H9 (cell line): ENCODE data around the gene CEACAM5. TPM values are rescaled to one million over a fixed set of nuclear protein-coding genes. Genes with fewer than 3 reads are reported as not detected.

Experiments used
- DNase-seq: peaks from one replicate; pipeline ENCODE4 v3.0.0-alpha.2; 2017
- H2AFZ ChIP-seq: one replicate; pipeline ENCODE4 v1.6.1; 2013; ENCODE audit warnings: mild to moderate bottlenecking, low read length, control low read depth, moderate library complexity
- H2AK5ac ChIP-seq: 2 replicates; pipeline ENCODE4 v1.6.1; 2013; ENCODE audit warnings: low read length, control low read depth, mixed read lengths; ENCODE audit not compliant: insufficient read length
- H2BK120ac ChIP-seq: one replicate; pipeline ENCODE4 v1.6.1; 2013; ENCODE audit warnings: low read depth, mild to moderate bottlenecking, low read length, control low read depth, inconsistent platforms; ENCODE audit not compliant: poor library complexity, severe bottlenecking
- H2BK12ac ChIP-seq: 2 replicates; pipeline ENCODE4 v1.6.1; 2013; ENCODE audit warnings: low read length, control low read depth, mixed read lengths, low read depth; ENCODE audit not compliant: insufficient read length
- H2BK15ac ChIP-seq: 2 replicates; pipeline ENCODE4 v1.6.1; 2013; ENCODE audit warnings: low read depth, low read length, control low read depth
- H2BK20ac ChIP-seq: one replicate; pipeline ENCODE4 v1.6.1; 2013; ENCODE audit warnings: low read depth, mild to moderate bottlenecking, low read length, control low read depth, inconsistent platforms; ENCODE audit not compliant: poor library complexity, severe bottlenecking
- H2BK5ac ChIP-seq: 2 replicates; pipeline ENCODE4 v1.6.1; 2013; ENCODE audit warnings: low read length, control low read depth, mixed read lengths; ENCODE audit not compliant: insufficient read length
- H3K14ac ChIP-seq: 2 replicates; pipeline ENCODE4 v1.6.1; 2013; ENCODE audit warnings: low read length, control low read depth; ENCODE audit not compliant: insufficient read depth
- H3K18ac ChIP-seq: 2 replicates; pipeline ENCODE4 v1.6.1; 2013; ENCODE audit warnings: low read depth, mild to moderate bottlenecking, mixed read lengths, low read length, control low read depth; ENCODE audit not compliant: insufficient read length
- H3K23ac ChIP-seq: 2 replicates; pipeline ENCODE4 v1.6.1; 2013; ENCODE audit warnings: low read length, control low read depth, mixed read lengths, low read depth; ENCODE audit not compliant: insufficient read length
- H3K23me2 ChIP-seq: 2 replicates; pipeline ENCODE4 v1.6.1; 2013; ENCODE audit warnings: low read depth, mild to moderate bottlenecking, mixed read lengths, low read length, control low read depth; ENCODE audit not compliant: insufficient read length, poor library complexity, severe bottlenecking
- H3K27ac ChIP-seq: 2 replicates; pipeline ENCODE4 v1.5.1; 2013; ENCODE audit warnings: low read length, control low read depth, mixed read lengths, low read depth; ENCODE audit not compliant: insufficient read length
- H3K27me3 ChIP-seq: 2 replicates; pipeline ENCODE4 v1.6.1; 2013; ENCODE audit warnings: low read length, control low read depth, inconsistent platforms; ENCODE audit not compliant: insufficient read depth
- H3K4ac ChIP-seq: 2 replicates; pipeline ENCODE4 v1.6.1; 2013; ENCODE audit warnings: low read depth, mild to moderate bottlenecking, control low read depth, inconsistent platforms, low read length, moderate library complexity
- H3K4me1 ChIP-seq: 2 replicates; pipeline ENCODE4 v1.6.1; 2013; ENCODE audit warnings: low read length, control low read depth, inconsistent platforms; ENCODE audit not compliant: insufficient read depth
- H3K4me2 ChIP-seq: 2 replicates; pipeline ENCODE4 v1.6.1; 2013; ENCODE audit warnings: low read length, control low read depth, mixed read lengths; ENCODE audit not compliant: insufficient read length, insufficient read depth
- H3K56ac ChIP-seq: 2 replicates; pipeline ENCODE4 v1.6.1; 2013; ENCODE audit warnings: low read depth, mild to moderate bottlenecking, mixed read lengths, low read length, control low read depth; ENCODE audit not compliant: insufficient read length
- H3K79me1 ChIP-seq: 2 replicates; pipeline ENCODE4 v1.6.1; 2013; ENCODE audit warnings: low read depth, mild to moderate bottlenecking, moderate library complexity, low read length, control low read depth, inconsistent platforms; ENCODE audit not compliant: insufficient read depth, poor library complexity, severe bottlenecking
- H3K79me2 ChIP-seq: 2 replicates; pipeline ENCODE4 v1.6.1; 2013; ENCODE audit warnings: low read length, control low read depth, inconsistent platforms; ENCODE audit not compliant: insufficient read depth
- H3K9ac ChIP-seq: 2 replicates; pipeline ENCODE4 v1.6.1; 2013; ENCODE audit warnings: low read length, control low read depth, mixed read lengths; ENCODE audit not compliant: insufficient read length; ENCODE audit errors: extremely low read depth
- H3K9me3 ChIP-seq: one replicate; pipeline ENCODE4 v1.6.1; 2013; ENCODE audit warnings: low read depth, low read length, inconsistent platforms; ENCODE audit not compliant: control insufficient read depth
- H3T11ph ChIP-seq: one replicate; pipeline ENCODE4 v1.6.1; 2013; ENCODE audit warnings: mild to moderate bottlenecking, low read length, control low read depth, inconsistent platforms
- H4K20me1 ChIP-seq: one replicate; pipeline ENCODE4 v1.6.1; 2013; ENCODE audit not compliant: control insufficient read depth, insufficient read length, insufficient read depth
- H4K5ac ChIP-seq: 2 replicates; pipeline ENCODE4 v1.6.1; 2013; ENCODE audit warnings: low read depth, mild to moderate bottlenecking, mixed read lengths, low read length, control low read depth; ENCODE audit not compliant: insufficient read length
- H4K8ac ChIP-seq: replicated peaks from 2 replicates; pipeline ENCODE4 v1.6.1; 2013; ENCODE audit warnings: low read length, control low read depth, mixed read lengths, low read depth; ENCODE audit not compliant: insufficient read length
- H4K91ac ChIP-seq: 2 replicates; pipeline ENCODE4 v1.6.1; 2013; ENCODE audit warnings: low read depth, mild to moderate bottlenecking, moderate library complexity, mixed read lengths, low read length, control low read depth; ENCODE audit not compliant: insufficient read length
- H3K27ac Mint-ChIP-seq, 3 experiments: 2 replicates in 2 of 3; 3 replicates in 1 of 3; pipeline ENCODE4 v1.8.0; 2020 to 2021; ENCODE audit warnings: mixed read lengths in 3 of 3, mild to moderate bottlenecking in 1 of 3, moderate library complexity in 1 of 3
- H3K27me3 Mint-ChIP-seq: 2 replicates; pipeline ENCODE4 v1.8.0; 2021; ENCODE audit warnings: low read depth, mild to moderate bottlenecking, moderate library complexity, mixed read lengths
- H3K36me3 Mint-ChIP-seq, 3 experiments: 2 replicates in 2 of 3; 3 replicates in 1 of 3; pipeline ENCODE4 v1.8.0; 2020 to 2021; ENCODE audit warnings: low read depth in 3 of 3, mixed read lengths in 3 of 3; ENCODE audit not compliant: insufficient read depth in 1 of 3
- H3K4me1 Mint-ChIP-seq, 2 experiments: 2 replicates each; pipeline ENCODE4 v1.8.0; 2020; ENCODE audit warnings: mixed read lengths in 2 of 2
- H3K4me3 Mint-ChIP-seq, 2 experiments: 2 replicates in 1 of 2; 3 replicates in 1 of 2; pipeline ENCODE4 v1.8.0; 2020 to 2021; ENCODE audit warnings: mild to moderate bottlenecking in 2 of 2, mixed read lengths in 2 of 2, moderate library complexity in 1 of 2
- H3K9me3 Mint-ChIP-seq, 2 experiments: 2 replicates in 1 of 2; 3 replicates in 1 of 2; pipeline ENCODE4 v1.8.0; 2020; ENCODE audit warnings: mild to moderate bottlenecking in 2 of 2, mixed read lengths in 2 of 2, moderate library complexity in 1 of 2
- WGBS: extraction: QIAGEN DNeasy Blood & Tissue Kit; methylation state at CpG from one replicate; pipeline ENCODE4 v1.1.7; 2013; ENCODE audit warnings: missing lambda C conversion rate, low lambda C conversion rate, mixed read lengths; ENCODE audit not compliant: insufficient read length; ENCODE audit errors: extremely low coverage; 5-methylcytosine and 5-hydroxymethylcytosine counted together
- total RNA-seq: library from RNA; stranded (reverse); gene quantifications from 2 replicates; pipeline ENCODE4 v1.2.1, GENCODE V29; 2021
- TF ChIP-seq, protein P1 (sequence below): fragments of 200-600 bp; sonication (generic); conservative IDR thresholded peaks from 3 replicates; pipeline ENCODE4 v1.8.0; 2021; ENCODE audit warnings: antibody characterized with exemption, mild to moderate bottlenecking

CEACAM5 gene
- total RNA-seq, 1 experiment from 2014 or later, result not detected

DNA sequence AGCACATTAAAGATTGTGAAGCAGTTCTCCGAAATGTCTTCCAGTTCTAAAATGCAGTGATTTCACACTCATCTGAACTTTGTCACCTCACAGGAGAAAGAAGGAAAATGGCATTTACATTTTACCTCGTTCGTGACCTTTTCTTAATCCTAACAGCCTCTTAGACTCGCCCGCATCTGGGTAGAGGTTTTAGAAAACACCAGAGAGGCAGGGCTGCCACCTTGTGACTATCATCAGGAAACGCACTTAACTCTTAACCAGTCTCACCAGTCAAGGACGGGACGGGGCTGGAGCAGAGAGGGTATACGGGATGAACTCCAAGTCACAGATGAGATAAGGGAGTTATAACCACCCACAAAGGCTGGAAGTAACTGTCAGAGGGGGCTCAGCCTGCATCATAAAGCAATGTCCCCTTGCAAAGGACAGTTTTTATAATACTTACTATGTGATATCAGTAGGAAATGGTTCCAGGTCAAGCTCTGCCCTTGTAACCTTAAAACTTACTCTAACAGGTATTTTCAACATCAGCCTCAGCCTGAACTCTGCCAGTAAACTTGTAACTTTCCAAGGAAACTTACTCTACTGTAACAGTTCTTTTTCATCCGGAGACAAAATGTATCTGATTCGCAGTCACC lies 38.3 kb downstream of the CEACAM5 start:
- H2AFZ ChIP-seq, result no peak overlapping the region
- no peak overlapping the region for H2BK12ac ChIP-seq
- no peaks in the 10 kb centered on the region for H3K23me2 ChIP-seq
- peaks cover 45 to 85% of the 10 kb centered on the region in 2 experiments for H3K9me3 Mint-ChIP-seq
- no peak overlapping the region for H4K8ac ChIP-seq
- H2BK20ac ChIP-seq, result no peak overlapping the region
- H3K27me3 Mint-ChIP-seq, result peaks cover 4% of the 10 kb centered on the region
- no peak overlapping the region for H2BK5ac ChIP-seq
- H3K79me1 ChIP-seq, result no peaks in the 10 kb centered on the region
- no peak overlapping the region for H3K23ac ChIP-seq
- H3K27ac Mint-ChIP-seq, result no peak overlapping the region
- no peaks in the 10 kb centered on the region for H3K4me1 ChIP-seq
- H3K4ac ChIP-seq, result no peak overlapping the region
- no CpG with 5 or more reads among the region's 11 CpGs for WGBS
- no peaks in the 10 kb centered on the region for H4K20me1 ChIP-seq
- no peak overlapping the region for H3K14ac ChIP-seq
- no peak overlapping the region for H2BK15ac ChIP-seq
- H3K27ac ChIP-seq, result no peak overlapping the region
- no peak overlapping the region for H2AK5ac ChIP-seq
- no peak overlapping the region for H3T11ph ChIP-seq
- H4K5ac ChIP-seq, result no peak overlapping the region
- no peaks in the 10 kb centered on the region; the same call in 1 of the 2 replicates for H3K27me3 ChIP-seq
- no peak overlapping the region for H3K4me3 Mint-ChIP-seq
- no peak overlapping the region for H3K9ac ChIP-seq
- no peaks in the 10 kb centered on the region for H3K79me2 ChIP-seq
- no peak overlapping the region for H3K56ac ChIP-seq
- H3K9me3 ChIP-seq, result no peaks in the 10 kb centered on the region
- no peak overlapping the region for H2BK120ac ChIP-seq
- TF ChIP-seq, protein P1, sequence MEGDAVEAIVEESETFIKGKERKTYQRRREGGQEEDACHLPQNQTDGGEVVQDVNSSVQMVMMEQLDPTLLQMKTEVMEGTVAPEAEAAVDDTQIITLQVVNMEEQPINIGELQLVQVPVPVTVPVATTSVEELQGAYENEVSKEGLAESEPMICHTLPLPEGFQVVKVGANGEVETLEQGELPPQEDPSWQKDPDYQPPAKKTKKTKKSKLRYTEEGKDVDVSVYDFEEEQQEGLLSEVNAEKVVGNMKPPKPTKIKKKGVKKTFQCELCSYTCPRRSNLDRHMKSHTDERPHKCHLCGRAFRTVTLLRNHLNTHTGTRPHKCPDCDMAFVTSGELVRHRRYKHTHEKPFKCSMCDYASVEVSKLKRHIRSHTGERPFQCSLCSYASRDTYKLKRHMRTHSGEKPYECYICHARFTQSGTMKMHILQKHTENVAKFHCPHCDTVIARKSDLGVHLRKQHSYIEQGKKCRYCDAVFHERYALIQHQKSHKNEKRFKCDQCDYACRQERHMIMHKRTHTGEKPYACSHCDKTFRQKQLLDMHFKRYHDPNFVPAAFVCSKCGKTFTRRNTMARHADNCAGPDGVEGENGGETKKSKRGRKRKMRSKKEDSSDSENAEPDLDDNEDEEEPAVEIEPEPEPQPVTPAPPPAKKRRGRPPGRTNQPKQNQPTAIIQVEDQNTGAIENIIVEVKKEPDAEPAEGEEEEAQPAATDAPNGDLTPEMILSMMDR, result no peak; the same call in 1 of the 3 replicates
- H3K36me3 Mint-ChIP-seq, result peaks cover 0 to 10% (median 0%) of the 10 kb centered on the region in 3 experiments; a peak in 2 of 7 replicates
- H3K4me2 ChIP-seq, result no peak overlapping the region
- peak; percentile 64 for DNase-seq
- no peaks in the 10 kb centered on the region for H3K4me1 Mint-ChIP-seq
- H3K18ac ChIP-seq, result no peak overlapping the region
- H4K91ac ChIP-seq, result no peak overlapping the region
